ENCODE measurements around the gene ADAMTS5.

The ADAMTS5 gene

DNA sequence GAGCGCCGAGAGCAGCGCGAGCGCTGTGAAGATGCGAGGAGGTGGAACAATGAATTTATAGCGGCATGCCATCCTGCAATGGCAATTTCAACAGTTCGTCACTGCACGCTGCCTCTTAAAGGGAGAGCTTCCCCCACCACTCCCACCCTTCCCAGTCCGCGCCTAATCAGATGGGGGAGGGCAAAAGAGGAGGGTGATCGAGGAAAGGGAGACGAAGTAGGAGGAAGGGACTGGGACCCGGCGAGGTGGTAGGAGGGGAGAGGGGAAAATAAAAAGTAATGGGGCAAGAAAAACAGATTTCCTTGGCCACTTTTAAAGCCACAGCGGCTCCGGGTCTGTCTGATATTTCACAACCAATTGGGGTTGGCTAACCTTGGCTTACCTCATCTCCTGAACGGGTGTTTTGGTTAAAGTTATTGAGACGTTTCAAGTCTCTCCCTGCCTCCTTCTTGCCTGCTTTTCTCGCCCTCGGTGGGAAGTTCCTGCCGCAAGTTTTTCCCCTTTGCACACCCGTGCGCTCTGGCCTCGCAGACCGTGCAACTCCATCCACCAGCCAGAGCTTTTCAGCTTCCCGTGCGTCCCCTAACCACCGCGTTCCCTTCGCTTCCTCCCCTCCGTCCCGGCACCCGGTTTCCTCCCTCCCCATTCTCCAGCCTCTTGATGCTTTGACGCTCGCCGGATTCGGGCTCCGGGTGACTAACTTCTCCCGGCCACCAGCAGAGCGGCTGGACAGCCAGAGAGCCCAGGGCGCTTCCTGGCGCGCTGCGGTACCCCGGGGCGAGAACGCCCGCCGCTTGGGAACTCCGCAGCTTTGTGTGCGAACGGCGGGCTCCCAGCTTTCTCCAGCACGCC, at the start of gene ADAMTS5:
Gene ADAMTS5 (minus strand): TSS at position 27 of the 852 bp plus-strand sequence. CDS start 697 bp downstream, outside the sequence.
- no peak for DNase-seq (ENCODE audit: low read depth in 2 of 2)

DNA sequence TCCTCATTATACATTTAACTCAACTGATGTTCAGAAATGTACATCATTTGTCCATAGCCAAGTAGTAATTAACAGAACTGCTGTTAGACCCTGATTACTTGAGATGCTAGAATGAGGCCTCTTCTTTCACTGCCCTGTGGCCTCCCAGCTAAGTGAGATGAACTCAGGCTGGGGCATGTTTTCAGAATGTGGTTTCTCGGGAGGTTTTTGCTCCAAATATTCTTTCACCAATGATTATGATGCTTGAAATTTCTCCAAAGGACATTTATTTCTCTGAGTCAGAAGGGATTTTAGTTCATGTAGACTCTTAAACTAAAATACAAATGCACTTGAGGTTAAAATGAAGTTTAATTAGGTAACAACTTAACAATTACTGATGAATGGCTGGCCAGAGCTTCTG, 34.6 kb upstream of the ADAMTS5 start:
- no peak for DNase-seq (ENCODE audit: low read depth in 2 of 2)

DNA sequence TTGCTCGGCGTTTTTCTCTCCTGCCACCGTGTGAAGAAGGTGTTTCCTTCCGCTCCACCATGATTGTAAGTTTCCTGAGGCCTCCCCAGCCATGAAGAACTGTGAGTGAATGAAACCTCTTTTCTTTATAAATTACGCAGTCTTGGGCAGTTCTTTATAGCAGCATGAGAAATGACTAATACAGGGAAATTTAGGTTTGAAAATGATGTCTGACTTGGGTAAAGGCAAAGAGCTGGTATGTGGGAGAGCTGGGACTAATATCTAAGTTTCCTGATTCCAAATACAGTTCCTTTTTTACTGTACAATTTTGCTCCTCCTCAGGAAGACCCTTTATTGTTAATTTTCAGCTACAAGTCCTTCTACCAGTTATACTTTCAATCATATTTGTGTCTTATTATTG, 16.7 kb upstream of the ADAMTS5 start:
- DNase-seq (ENCODE audit: low read depth in 2 of 2), result no peak

- DNase-seq (ENCODE audit: low read depth in 2 of 2), result no peak
Measured at GRCh38 chr21:26982767-26983166, 15.9 kb upstream of the ADAMTS5 start.

DNA sequence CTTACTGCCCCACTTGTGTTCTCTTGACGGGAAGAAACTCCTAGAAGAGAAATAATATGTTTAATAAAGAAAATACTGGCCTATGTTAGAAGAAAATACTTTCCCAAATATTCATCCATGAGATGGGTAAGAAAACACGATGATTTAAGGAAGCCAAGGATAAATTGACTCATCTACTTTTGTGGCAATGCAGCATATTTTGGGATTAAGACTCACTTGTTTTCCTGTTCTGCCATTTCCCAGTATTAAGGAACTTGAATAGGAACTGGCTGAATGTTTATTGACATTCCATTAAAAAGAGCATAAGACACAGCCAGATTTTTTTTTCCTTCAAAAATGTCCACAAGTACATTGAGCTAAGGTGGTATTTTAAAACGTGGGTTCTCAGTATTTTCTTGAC, 10.9 kb upstream of the ADAMTS5 start:
- no peak for DNase-seq (ENCODE audit: low read depth in 2 of 2)

DNA sequence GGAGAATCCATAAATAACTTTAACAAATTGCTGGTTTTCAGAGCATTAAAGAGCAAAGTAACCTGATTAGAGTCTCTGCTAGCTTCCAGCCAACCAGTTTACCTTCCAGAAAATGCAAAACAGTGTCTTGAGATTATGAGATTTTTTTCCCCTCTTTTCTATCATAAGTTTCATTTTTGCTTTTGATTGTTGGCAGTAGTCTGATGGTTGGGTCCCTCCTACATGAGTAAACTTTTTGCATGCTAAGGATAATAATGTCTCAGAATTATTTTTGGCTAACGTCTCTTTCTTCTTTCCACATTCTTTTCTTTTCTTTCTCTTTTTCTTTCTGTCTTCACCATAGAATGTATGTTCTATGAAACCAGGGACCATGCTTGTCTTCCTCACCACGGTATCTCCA, 6.3 kb upstream of the ADAMTS5 start:
- no peak for DNase-seq (ENCODE audit: low read depth in 2 of 2)

- DNase-seq (ENCODE audit: low read depth in 2 of 2), result no peak
Measured at GRCh38 chr21:26972192-26972591, 5.3 kb upstream of the ADAMTS5 start.

DNA sequence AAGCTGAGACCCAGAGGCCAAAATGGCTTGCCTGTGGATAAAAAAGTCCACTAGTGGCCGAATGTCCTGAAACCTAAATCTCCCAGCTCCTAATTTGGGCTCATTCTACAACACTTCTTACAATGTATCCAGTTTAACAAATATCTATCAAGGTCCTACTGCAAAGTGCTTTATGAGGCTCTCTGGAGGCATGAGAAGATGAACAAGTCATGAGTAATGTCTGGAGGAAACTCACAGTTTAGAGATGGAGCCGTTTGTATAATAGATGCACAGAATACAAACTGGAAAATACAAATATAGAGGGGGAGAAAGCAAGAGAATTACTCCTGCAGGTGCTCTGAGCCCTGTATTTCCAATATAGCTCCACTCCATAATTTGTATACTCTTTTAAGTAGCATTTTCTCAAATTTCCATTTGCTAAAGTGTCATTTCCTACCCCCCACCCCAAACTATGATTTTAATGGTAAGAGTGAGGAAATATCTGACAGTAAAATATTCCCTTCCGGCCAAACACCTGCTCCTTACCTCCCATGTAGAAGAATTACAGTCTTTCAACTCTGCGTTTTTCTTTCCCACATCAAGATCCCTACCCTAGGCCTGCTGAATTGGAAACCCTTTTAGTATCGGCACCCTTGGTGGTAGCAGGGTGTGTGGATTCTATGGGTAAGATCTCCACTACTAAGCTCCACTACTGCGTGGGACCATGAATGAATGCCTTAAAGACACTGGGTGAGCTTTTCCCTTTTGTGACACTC, 3.3 kb upstream of the ADAMTS5 start:
- DNase-seq (ENCODE audit: low read depth in 2 of 2), result no peak

DNA sequence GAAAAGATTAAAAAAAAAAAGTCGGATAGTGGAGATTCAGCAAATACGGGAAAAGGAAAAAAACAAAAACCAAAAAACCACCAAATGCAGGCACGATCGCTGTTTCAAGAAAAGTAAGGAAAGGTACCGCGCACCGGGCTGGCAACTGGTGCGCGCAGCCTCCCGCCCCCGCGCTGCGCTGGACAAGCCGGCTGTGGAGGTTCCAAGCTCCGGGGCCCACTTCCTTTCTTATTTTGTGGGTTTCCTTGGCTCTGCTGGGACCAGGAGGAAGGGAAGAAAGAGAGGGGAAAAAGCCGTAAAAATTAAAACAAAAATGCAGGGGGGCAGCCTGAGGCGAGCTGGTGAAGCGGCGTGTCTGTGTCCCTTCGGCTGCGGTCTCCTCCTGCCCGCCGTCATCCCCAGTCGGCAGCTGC, 233 bp downstream of the ADAMTS5 start:
- DNase-seq (ENCODE audit: low read depth in 2 of 2), result no peak

GRCh38 chr21:26965907-26966581, 844 bp downstream of the ADAMTS5 start:
- no peak for DNase-seq (ENCODE audit: low read depth in 2 of 2)

GRCh38 chr21:26965040-26965906, 1.6 kb downstream of the ADAMTS5 start:
- no peak for DNase-seq (ENCODE audit: low read depth in 2 of 2)

- DNase-seq (ENCODE audit: low read depth in 2 of 2), result no peak
Measured at GRCh38 chr21:26964170-26964778, 2.6 kb downstream of the ADAMTS5 start.

GRCh38 chr21:26962621-26963181, 4.2 kb downstream of the ADAMTS5 start:
- no peak for DNase-seq (ENCODE audit: low read depth in 2 of 2)

DNA sequence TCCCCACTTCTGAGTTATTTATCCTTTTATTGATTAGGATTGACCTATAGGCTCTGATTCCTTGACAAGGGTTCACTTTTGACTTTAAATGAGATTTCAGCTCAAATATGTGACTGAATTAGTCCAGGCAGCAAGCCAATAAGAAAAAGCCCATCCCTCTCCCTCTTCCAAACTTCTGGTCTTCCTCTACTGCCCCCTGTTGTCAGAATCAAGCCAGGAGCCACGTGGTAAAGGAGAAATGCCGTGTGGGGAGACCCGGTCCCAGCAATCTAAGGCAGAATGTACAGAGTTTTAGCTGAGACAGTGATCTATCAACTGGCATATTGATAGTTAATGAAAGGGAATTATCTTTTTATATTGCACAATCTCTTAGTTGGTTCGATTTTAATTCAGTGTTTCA, 5.2 kb downstream of the ADAMTS5 start:
- no peak for DNase-seq (ENCODE audit: low read depth in 2 of 2)

DNA sequence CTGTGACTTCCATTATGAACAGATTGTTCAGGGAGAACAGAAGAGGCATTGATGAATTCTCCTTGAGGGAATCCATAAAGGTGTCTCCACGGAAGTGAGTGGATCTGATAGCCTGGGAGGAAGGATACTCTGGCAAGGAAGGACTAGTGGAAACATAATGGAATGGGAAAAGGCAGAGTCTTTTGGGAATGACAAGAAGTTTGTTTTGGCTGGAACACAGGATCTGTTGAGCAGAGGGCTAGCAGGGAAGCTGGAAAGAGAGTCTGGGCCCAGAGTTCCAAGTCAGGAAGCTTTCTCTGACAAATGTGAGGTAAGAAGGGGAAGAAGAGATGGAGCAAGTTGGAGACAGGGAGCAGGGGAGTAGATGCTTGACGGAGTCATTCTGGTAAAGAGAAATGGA, 8.1 kb downstream of the ADAMTS5 start:
- no peak for DNase-seq (ENCODE audit: low read depth in 2 of 2)

DNA sequence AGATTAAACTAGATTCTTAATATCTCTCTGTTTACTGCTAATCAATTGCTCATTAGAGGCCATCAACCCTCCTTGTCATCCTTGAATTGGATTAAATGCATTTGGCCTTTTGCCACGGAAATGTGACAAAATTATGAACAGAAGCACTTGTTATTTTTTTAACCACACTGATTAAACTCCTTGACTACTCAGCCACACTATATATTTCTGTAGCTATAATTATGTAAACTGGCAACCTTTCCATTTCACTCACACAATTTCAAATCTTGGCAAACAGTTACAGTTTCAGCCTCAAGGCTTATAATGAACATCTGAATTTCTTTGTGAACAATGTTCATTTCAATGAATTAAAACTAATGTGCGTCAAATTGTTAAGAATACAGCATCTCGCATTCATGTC, 10.1 kb downstream of the ADAMTS5 start:
- no peak for DNase-seq (ENCODE audit: low read depth in 2 of 2)

DNA sequence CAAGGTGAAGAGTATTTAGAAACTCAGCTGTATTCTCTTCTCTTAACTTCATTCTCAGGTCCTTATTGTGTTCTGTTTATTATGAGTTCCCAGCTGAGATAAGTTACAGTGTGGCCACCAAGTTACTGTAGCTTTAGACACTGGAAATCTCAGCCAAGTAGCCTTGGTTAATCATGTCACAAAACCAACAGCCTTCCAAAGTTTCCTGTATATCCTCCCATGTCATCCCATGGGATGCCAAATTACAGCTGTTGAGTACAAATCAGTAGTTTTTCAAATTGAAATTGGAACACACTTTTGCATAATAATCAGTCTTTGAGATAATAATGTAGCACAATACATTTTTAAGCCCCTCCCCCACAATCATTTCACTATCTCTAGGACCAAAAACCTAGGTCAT, 10.7 kb downstream of the ADAMTS5 start:
- no peak for DNase-seq (ENCODE audit: low read depth in 2 of 2)

GRCh38 chr21:26954662-26955121, 12.2 kb downstream of the ADAMTS5 start:
- DNase-seq (ENCODE audit: low read depth in 2 of 2), result no peak

- DNase-seq (ENCODE audit: low read depth in 2 of 2), result no peak
Measured at GRCh38 chr21:26952374-26953066, 14.4 kb downstream of the ADAMTS5 start.

DNA sequence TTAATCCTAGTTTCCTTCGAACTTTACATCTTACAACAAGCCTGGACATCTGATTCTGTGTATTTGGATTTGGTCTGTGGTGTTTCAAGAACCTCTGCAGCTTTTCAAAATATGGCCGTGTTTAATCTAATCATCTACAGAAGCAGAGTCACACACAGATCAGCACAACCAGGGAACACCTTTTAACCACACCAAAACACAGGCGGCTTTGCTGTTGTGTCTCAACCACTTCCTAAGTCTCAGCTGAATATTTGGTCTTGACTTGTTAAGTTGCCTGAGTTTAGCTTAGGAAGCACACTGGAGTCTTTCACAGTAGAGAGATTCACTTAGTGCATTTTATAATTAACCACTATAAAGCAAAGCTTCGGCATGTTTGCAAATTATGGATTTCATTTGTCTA, 17.1 kb downstream of the ADAMTS5 start:
- DNase-seq (ENCODE audit: low read depth in 2 of 2), result no peak
